Sigmoid colon (tissue), 3 donors: ENCODE results near the gene RHO.
"Not testable (repeated sequence)": the region's sequence is repeated elsewhere in the genome, so short reads cannot be mapped to it uniquely, and the experiment has no call there.

ENCODE experiments used
- CTCF ChIP-seq, 4 experiments: fragments of 450-650 bp in 3 of 4; fragments of 200-600 bp in 1 of 4; IDR thresholded peaks; one replicate each; pipeline ENCODE4 v1.5.1; 2016 to 2019; ENCODE audit warnings: antibody characterized with exemption in 4 of 4, mild to moderate bottlenecking in 3 of 4, moderate library complexity in 2 of 4
- POLR2A ChIP-seq, 2 donors: fragments of 450-650 bp; IDR thresholded peaks; one replicate each; pipeline ENCODE4 v1.6.1; 2016; ENCODE audit warnings: antibody characterized with exemption in 2 of 2, mild to moderate bottlenecking in 2 of 2, moderate library complexity in 2 of 2

- not testable (repeated sequence) for TF ChIP-seq POLR2A, CTCF (IDR thresholded peaks at IDR 0.05)
Measured at GRCh38 chr3:129495006-129495639, 33.3 kb upstream of the RHO start.
